ENCODE results near the gene PDGFA.

Gene PDGFA

GRCh38 chr7:474605-475424 lies 44.8 kb downstream of the PDGFA start:
- no peak for DNase-seq (ENCODE audit: low read depth, low spot score)

- DNase-seq (ENCODE audit: low read depth, low spot score): no peak
These were observed 45.6 kb downstream of the PDGFA start for GRCh38 chr7:473870-474604.

GRCh38 chr7:473211-473734 lies 46.4 kb downstream of the PDGFA start:
- no peak for DNase-seq (ENCODE audit: low read depth, low spot score)

GRCh38 chr7:472640-472957 lies 47.0 kb downstream of the PDGFA start:
- DNase-seq (ENCODE audit: low read depth, low spot score): no peak

GRCh38 chr7:471866-472639 lies 47.6 kb downstream of the PDGFA start:
- peak; percentile 50 for DNase-seq (ENCODE audit: low read depth, low spot score)

- DNase-seq (ENCODE audit: low read depth, low spot score): no peak
These were observed 48.3 kb downstream of the PDGFA start for GRCh38 chr7:471191-471865.

GRCh38 chr7:469563-469961 lies 50.1 kb downstream of the PDGFA start:
- DNase-seq (ENCODE audit: low read depth, low spot score): no peak

GRCh38 chr7:468681-469562 lies 50.7 kb downstream of the PDGFA start:
- no peak for DNase-seq (ENCODE audit: low read depth, low spot score)

GRCh38 chr7:467856-468545 lies 51.6 kb downstream of the PDGFA start:
- DNase-seq (ENCODE audit: low read depth, low spot score): no peak

- no peak for DNase-seq (ENCODE audit: low read depth, low spot score)
These were observed 52.2 kb downstream of the PDGFA start for GRCh38 chr7:467393-467828.

GRCh38 chr7:466465-467191 lies 53.0 kb downstream of the PDGFA start:
- DNase-seq (ENCODE audit: low read depth, low spot score): no peak

- DNase-seq (ENCODE audit: low read depth, low spot score): no peak
These were observed 53.8 kb downstream of the PDGFA start for GRCh38 chr7:465710-466400.

GRCh38 chr7:464454-465401 lies 54.9 kb downstream of the PDGFA start:
- no peak for DNase-seq (ENCODE audit: low read depth, low spot score)

GRCh38 chr7:463817-464453 lies 55.7 kb downstream of the PDGFA start:
- DNase-seq (ENCODE audit: low read depth, low spot score): no peak

- no peak for DNase-seq (ENCODE audit: low read depth, low spot score)
These were observed 56.3 kb downstream of the PDGFA start for GRCh38 chr7:463362-463781.

- no peak for DNase-seq (ENCODE audit: low read depth, low spot score)
These were observed 57.2 kb downstream of the PDGFA start for GRCh38 chr7:462173-463103.

Measured in brain pericyte (primary cell).